ENCODE measurements around the gene KDM3B.

DNA sequence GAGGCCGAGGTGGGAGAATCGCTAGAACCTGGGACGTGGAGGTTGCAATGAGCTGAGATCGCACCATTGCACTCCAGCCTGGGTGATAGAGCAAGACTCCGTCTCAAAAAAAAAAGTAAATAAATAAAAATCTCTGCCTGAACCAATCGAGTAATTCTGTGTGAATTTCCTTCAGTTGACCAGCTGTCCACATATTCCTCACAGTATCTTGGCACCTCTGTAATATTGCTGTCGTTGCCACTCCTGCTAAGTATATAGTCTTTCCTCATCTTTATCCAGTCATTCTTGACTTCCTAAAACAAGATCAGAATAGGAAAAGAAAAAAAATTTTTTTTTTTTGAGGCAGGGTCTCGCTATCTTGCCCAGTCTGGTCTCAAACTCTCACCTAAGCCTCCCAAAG, 29.9 kb downstream of the KDM3B start:
- no peak for TF ChIP-seq POLR2A (IDR thresholded peaks at IDR 0.05)
- no peak for TF ChIP-seq CTCF (IDR thresholded peaks at IDR 0.05)
